Muscle of back (tissue), 11 donors: ENCODE results near the gene NEU4. TPM values are rescaled to one million over a fixed set of nuclear protein-coding genes. Genes with fewer than 3 reads are reported as not detected.
A peak's percentile ranks its signal among the peaks of the same experiment; 100 is the strongest.

Experiments
- DNase-seq, 3 donors: peaks; one replicate each; pipeline versions ENCODE4 v3.0.0 to v3.0.0-alpha.2; 2013
- polyA plus RNA-seq, 10 donors: library from polyadenylated mRNA; unstranded; fragments of 120-200 nt; gene quantifications; one replicate each; pipeline ENCODE4 v1.2.1, GENCODE V29; 2013; ENCODE audit not compliant: insufficient read length in 10 of 10

Gene NEU4
- polyA plus RNA-seq, 10 donors: 3.0 to 8.5 (median 4.5) TPM

DNA sequence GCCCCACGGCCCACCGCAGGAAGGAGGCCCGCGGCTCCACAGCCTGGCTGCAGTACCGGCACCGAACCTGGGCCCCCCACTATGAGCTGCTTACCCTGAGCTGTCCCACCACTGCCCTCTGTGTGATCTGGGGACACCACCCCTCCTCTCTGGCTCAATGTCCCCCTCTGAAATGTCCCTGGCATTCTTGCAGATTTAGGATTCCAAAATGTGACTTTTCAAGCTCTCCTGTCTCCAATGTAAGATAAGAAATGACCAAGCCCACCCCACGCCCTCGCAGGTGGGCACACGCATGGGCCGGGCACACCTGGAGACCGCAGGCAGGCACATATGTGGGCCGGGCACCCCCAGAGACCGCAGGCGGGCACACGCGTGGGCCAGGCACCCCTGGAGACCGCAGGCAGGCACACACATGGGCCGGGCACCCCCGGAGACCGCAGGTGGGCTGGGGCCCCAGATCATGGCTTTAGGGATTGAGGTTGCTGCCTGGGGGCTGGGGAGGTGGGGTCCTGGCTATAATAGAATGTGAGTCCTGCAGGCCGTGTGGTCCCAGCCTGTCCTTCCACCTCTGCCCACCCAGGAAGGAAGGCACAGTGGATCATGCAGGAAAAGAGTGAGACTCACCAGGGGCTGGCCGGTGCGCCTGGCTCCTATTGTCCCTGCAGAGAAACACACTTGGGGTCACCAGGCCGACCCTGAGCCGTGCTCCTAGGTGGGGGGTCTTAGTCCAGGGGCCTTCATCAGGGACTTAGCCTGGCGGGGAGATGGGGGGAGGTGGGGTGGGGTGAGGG is 42.5 kb downstream of the NEU4 start:
- DNase-seq: no peak

- no peak for DNase-seq
These were observed 43.4 kb downstream of the NEU4 start for GRCh38 chr2:241852116-241852980.

GRCh38 chr2:241852981-241853631 is 44.1 kb downstream of the NEU4 start:
- DNase-seq: no peak

DNA sequence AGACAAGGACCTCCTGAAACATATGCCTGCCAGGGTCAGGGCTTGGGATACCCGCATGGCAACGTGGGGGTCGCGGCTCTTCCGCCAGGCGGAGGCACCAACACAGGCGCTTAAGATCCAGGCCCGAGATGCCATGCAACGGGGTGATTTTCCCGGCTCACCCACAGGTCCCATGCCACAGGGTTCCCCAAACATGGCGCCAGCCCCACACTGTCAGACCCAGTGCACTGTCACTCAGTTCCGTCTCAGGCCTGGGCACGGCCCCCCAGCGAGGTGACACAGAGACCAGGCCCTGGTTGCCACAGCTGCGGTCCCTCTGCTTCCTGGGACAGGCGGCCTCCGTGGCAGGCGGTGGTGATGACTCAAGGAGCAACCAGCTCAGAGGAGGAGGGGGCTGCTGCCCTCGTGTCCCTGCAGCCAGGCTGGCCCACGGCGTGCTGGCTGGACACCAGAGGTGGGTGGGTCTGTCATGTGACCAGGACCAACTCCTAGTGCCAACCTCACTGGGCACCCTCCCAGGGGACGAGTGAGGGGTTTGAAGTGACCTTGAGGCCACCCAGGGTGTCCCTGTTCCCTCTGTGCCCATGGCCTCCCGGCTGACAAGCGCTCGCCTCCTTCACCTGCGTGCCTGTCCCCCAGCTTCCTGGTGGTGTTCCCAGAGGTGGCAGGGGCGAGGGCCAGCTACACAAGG is 44.8 kb downstream of the NEU4 start:
- no peak for DNase-seq

DNA sequence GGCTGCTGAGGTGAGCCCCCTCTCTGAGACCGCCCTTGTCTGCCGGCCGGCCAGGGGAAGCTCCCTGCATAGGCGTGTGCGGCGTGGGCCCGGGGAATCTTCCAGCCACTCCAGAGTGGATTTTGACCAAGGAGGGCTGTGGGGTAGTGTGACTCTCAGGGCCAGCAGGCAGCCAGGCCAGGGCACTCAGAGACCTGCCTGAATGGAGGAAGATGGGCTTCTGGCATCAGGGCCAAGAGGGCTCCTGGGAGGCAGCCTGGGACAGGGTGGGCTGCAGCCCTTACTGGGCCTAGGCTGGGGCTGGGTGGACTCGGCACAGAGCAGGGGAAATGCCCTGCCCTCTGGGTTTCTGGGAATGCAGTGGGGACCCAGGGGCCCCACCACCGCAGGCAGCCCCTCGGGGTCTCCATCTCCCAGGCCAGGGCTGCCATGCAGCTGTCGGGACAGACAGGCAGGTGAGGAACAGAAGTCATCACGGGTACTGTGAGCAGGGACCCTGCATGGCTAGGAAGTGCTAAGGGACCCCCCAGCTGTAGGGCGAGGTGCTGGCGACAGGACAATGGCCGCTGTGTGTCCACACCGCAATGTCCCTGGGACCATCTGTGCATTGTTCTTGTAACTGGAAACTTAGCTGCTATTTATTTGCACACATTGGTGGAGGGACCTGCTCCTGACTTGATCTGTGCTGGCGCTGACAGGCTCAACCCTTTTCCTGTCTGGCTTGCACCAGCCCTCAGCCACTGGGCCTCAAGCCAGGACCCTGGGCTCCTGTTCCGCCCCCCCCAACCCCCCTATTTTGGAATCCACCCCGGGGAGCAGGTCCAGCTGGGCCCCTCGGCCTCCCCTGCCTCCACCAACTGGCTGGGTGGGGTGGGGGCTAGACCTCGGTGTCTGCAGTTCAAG is 45.6 kb downstream of the NEU4 start:
- no peak for DNase-seq

DNA sequence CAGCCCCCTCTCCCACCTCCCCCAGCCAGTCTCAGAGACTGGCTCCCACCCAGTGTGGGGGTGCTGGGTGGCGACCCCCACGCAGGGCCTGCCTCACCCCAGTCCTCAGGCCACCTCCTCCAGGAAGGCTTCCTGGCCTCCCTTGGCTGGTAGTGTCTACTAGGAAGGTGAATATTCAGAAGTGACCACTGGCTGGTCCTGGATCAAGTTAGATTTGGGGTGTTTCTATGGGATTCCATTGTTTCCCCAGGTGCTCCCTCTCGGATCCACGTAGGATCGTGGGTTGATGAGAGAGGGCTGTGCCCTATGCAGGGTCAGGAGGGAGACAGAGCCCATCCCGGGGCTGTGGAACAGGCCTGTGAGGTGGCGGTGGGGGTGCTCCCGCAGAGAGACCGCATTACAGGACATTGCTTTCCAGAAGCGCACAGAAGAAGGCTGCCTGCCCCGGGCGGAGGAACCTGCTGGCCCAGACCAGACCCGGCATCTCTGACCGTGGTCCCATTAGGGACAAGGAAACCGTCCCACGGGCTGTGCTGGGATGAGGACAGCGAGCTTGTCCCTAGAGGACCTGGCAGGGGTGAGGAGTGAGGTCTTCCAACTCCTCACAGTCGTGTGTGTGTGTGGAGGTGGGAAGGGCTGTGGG is 46.4 kb downstream of the NEU4 start:
- DNase-seq: no peak

DNA sequence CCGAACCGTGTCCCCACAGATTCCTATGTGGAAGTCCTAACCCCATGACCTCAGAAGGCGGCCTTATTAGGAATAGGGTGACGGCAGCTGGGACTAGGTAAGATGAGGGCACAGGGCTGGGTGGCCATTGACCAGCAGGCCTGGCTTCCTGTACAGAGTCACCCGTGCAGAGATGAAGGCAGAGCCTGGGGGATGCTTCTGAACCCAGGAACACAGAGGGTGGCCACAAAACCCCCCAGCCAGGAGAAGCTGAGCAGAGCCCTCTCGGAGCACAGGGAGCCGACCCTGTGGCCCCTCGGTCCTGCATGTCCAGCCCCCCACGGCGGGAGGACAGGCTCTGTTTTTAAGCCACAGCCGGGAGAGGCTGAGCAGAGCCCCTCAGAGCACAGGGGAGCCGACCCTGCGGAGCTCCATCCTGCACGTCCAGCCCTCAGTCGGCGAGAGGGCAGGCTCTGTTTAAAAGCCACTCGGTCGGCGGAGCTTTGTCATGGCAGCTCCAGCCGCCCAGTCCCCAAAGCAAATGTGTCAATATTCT is 47.0 kb downstream of the NEU4 start:
- DNase-seq: no peak

GRCh38 chr2:241857041-241857541 is 48.1 kb downstream of the NEU4 start:
- no peak for DNase-seq

DNA sequence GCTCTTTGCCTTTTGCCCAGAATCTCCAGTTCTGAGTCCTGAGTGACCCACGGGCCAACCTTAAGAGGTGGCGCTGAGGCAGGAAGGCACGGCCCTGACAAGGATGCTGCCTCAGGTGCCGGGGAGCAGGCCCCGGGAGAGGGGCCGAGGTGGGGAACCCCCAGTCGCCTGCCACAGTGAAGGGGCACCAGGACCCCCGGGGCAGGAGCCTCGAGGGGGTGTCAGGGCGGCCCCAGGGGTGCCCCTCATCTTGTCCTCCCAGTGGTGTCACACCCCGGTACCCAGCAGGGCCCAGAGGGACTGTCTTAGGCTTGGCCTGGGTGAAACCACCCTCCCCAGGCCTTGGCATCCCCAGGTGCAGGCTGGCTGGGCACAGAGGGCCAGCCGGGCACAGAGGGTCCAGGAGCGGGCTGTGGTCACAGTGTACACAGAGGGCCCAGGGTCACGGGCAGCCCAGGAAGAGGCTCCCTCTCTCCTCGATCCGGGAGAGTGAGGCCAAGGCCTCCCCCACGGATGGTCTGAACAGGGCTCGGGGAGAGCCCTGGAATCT is 48.7 kb downstream of the NEU4 start:
- DNase-seq: no peak

DNA sequence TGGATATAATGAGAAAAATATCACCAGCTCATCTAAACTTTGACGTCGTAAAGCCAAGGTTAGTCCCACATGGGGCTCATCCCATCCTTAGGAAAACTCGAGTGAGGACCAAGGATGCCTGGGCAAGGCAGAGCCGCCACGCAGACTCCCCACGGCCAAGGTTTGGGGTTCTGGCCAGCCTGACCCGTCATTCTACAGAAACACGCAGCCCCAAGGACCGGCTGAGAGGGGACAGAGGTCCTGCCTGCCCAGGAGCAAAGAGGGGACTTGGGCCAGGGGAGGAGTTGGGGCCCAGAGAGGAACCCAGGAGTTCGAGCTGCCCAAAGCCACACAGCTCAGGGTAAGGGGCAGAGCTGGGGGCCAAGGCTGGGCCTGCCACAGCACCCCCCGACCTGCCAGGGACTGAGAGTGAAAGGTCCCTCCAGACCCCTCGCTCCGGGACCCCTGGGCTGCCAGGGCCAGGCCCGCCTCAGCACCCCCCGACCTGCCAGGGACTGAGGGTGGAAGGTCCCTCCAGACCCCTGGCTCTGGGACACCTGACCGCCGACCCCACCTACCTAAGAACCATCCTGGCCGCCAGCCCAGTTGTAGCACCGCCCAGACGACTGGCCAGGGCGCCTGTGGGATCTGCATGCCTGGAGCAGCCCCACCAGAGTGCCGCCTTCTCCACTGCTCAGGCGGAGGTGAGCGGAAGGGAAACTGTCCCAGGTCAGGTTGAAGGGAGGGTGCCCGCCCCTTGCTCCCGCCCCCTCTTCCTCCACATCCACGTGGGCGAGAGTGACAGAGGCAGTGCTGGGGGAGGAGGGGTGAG is 49.4 kb downstream of the NEU4 start, which contains the start of gene PDCD1:
TSS of gene PDCD1 (minus strand) at position 689 of the 811 bp plus-strand sequence. CDS start at position 633, 56 bp downstream.
- DNase-seq: no peak

GRCh38 chr2:241859017-241859435 is 50.0 kb downstream of the NEU4 start:
- DNase-seq: no peak

- peak; percentile 41 to 82 (median 76) for DNase-seq
These were observed 50.6 kb downstream of the NEU4 start for GRCh38 chr2:241859436-241860183.

- DNase-seq: no peak
These were observed 51.4 kb downstream of the NEU4 start for GRCh38 chr2:241860184-241861078.

- DNase-seq: no peak
These were observed 52.3 kb downstream of the NEU4 start for GRCh38 chr2:241861264-241861663.

DNA sequence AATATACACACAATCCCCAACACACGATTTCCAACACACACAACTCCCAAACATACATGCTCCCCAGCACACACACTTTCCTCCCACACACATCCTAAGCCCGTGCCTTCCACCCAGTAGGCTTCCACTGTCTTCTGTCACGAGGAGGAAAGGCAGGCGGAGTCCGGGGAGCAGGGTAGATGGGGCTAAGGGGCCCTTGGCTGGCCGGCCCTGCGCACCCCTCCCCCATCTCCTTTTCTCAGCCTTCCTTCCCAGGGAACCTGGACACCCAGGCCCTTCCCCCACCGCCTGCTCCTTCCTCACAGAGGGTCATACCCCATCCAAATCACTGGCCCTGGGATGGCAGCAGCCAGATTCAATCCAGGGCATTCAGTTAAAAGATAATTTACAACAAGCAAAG is 53.1 kb downstream of the NEU4 start:
- no peak for DNase-seq

- DNase-seq: no peak
These were observed 54.0 kb downstream of the NEU4 start for GRCh38 chr2:241862775-241863535.
